Activated CD8-positive, alpha-beta memory T cell treated with anti-CD3 and anti-CD28 coated beads for 48 hours (primary cell): ENCODE data around the gene ATF7IP2.
"Not testable (repeated sequence)": the region's sequence is repeated elsewhere in the genome, so short reads cannot be mapped to it uniquely, and the experiment has no call there.

Source experiments
- DNase-seq, 3 experiments: peaks; one replicate each; pipeline ENCODE4 v3.0.0-alpha.2; 2020; ENCODE audit warnings: low read depth in 2 of 3, low spot score in 2 of 3

The ATF7IP2 gene

DNA sequence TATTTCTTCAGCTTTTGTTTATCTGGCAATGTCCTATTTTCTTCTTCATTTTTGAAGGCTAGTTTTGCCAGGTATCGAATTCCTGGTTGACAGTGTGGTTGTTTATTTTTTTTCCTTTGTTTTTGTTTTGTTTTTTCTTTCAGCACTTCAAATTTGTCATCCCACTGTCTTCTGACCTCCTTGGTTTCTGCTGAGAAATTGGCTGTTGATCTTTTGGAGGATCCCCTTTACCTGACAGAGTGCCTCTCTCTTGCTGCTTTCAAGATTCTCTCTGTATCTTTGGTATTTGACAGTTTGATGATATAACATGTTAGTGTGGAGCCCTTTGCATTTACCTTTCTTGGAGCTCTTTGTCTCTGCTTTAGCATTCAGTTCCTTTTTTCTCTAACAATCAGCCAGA, 9.6 kb upstream of the ATF7IP2 start:
- no peak for DNase-seq

DNA sequence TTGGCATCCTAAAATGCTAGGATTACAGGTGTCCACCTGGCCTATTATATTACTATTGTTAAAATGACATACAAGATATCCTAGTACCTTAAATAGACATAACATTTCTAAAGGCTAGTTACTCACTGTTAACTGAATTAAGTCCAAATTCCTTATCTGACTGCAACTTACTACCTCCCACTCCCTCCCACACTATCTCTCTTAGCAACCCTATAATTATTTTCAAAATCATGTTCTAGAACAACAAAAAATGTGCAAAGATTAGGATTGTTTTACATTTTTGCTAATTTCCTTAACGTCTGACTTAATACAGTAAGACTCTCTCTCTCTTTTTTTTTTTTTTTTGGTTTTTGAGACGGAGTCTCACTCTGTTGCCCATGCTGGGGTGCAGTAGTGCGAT, 2.2 kb upstream of the ATF7IP2 start:
- no peak for DNase-seq

DNA sequence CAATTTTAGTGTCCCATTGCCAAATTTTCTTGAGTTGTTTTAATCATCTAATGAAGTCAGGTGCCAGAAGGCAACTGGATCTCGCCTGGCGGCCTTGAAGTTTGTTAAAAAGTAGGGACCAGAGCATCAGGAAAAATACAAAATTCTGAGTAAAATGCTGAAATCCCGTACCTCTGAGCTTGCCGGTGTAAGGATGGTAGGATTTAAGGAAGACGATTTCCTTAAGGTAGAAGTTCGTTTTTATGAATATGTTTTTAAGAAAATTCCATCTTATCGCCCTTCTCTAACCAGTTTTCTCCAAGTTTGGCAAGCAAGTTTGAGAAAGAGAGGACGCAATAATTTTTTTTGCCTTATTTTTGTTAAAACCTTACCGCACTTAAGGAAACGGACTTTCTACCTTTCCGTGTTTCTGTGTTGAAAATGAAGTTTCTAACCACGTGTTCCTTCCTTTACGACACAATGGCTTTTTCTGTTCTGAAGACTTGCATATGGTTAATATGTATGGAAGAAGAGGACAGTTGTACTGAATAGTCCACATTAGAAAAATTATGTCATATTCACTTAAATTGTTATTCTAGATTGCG, 748 bp downstream of the ATF7IP2 start:
- no peak for DNase-seq

DNA sequence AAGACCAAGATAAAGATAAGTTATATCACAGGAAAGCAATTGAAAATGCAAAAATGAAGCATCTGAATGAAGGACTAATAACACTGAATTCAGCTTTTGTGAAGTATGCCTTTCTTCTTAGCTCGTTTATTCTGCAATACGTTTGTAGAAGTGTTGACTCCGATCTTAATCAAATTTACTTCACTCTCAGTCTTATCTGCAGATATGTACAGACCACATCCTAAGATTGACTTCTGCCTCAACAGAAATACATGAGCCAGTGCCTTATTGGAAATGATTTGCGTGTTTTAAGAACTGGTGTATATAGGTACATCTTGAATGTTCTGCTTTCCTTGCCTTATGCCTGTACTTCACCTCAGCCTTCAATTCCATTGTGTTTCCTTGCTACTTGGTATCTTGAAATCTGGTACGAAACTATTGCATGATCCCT, 1.3 kb downstream of the ATF7IP2 start:
- no peak for DNase-seq

DNA sequence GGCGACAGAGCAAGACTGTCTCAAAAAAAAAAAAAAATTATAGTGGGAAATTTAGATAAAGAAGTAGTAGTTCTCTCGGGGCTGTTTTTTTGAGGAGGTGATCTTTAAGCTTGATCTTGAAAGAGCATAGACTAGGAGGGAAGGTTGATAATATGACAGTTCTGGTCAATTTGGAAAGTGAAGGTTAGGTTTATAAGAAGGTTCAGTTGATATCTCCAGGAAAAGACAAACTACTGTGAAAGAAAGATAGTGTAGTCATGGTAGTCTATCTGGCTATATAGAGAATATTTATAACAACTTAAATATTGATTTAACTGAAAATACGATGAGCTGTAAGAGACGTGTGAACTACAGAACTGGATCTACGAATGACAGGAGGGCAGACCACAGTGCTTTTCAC, 3.1 kb downstream of the ATF7IP2 start:
- DNase-seq: no peak

DNA sequence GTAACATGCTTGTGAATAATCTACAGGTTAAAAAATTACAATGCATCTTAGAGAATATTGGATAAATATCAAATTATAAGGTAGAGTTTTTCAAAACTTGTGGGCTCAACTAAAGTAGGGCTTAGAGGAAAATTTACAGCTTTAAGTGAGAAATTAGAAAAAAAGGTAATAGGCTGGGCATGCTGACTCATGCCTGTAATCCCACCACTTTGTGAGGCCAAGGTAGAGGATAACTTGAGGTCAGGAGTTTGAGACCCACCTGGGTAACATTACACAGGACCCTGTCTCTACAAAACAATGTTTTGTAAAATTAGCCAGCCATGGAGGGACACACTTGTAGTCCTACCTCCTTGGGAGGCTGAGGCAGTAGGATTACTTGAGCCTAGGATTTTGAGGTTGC, 4.5 kb downstream of the ATF7IP2 start:
- no peak for DNase-seq

DNA sequence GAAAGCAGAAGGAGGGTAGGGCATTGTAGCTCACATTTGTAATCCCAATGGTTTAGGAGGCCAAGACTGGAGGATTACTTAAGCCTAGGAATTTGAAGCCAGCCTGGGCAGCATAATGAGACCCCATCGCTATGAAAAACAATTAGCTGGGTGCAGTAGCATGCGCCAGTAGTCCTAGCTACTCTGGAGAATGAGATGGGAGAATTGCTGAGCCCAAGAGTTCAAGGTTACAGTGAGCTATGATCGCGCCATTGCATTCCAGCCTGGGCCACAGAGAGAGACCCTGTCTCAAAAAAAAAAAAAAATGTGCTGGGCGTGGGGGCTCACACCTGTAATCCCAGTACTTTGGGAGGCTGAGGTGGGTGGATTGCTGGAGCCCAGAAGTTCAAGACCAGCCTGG, 5.0 kb downstream of the ATF7IP2 start:
- no peak for DNase-seq

DNA sequence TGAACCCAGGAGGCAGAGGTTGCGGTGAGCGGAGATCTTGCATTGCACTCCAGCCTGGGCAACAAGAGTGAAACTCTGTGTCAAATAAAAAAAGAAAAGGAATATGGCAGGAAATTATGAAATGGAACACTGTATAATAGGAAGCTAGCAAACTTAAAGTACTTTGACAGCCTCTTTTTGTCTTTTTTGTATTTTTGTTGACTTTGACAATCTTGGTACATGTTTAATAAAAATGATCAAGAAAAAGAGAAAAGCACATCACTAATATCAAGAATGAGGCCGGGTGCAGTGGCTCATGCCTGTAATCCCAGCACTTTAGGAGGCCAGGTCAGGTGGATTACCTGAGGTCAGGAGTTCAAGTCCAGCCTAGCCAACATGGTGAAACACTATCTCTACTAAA, 5.5 kb downstream of the ATF7IP2 start:
- no peak for DNase-seq

DNA sequence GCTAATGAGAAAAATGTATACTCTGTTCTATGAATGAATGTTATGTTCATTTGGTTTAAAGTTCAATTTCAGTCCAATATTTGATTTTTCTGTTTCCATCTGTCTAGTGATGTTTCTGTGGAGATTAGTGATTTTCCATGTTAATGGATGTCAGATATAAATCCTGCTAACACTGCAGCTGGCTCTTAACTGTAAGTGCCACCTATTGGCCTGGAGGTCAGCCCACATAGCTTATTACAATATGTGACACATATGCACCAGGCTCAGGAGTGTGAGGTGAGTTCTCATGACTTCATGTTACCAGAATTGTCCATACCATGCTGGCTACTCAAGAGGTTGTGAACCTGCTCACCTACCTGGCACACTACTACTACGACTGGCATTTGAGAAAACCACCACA, 17.1 kb downstream of the ATF7IP2 start:
- no peak for DNase-seq

DNA sequence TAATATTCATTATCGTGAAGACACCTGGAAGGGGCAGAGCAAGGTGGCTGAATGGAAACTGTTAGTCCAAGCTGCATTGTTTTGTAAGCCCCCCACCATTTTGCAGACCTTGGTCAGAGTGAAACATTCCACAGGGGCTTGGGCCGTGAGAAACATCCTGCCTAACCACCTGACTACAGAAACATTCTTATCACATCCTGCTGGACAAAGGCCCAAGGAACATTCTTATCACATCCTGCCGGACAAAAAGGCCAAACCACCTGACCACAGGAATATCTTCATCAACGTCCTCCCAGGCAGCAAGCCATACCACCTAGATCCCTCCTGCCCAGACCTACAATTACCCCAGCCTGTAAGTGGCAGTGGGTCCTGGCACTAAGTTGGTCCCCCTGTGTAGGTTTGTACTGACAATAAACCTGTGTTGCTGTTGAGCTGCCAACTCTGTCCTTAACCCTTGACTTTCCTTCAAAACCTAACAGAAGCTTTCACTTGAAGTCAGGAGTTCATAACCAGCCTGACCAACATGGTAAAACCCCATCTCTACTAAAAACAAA, 19.6 kb downstream of the ATF7IP2 start:
- no peak for DNase-seq

DNA sequence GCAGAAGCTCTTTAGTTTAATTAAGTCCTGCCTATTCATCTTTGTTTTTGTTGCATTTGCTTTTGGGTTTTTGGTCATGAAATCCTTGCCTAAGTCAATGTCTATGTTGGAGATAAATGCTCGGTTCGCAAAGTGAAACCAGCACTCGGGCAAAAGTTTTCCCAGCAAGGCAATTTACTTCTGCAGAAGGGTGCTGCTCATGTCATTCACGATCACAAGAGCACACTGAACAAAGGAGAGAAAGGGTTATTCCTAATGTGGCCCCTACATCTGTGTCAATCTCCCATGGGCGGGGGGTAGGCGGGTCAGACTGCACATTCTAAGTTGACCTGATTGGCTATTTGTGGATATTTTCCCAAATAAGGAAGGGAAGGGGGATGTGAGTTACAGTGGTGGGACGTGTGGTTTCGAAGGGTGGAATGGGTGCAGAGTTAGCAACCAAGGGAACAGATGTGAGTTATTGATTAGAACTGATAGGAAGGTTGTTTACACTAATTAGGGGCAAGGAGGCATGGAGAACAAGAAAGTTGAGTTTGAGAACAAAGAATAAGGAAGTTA, 23.0 kb downstream of the ATF7IP2 start:
- no peak for DNase-seq

DNA sequence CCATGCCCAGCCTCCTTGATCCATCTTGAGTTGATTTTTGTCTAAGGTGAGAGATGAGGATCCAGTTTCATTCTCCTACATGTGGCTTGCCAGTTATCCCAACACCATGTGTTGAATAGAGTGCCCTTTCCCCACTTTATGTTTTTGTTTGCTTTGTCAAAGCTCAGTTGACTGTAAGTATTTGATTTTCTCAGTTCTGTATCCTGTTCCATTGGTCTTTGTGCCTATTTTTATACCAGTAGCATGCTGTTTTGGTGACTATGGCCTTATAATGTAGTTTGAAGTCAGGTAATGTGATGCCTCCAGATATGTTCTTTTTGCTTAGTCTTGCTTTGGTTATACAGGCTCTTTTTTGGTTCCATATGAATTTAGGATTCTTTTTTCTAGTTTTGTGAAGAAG, 23.9 kb downstream of the ATF7IP2 start:
- not testable (repeated sequence) for DNase-seq

DNA sequence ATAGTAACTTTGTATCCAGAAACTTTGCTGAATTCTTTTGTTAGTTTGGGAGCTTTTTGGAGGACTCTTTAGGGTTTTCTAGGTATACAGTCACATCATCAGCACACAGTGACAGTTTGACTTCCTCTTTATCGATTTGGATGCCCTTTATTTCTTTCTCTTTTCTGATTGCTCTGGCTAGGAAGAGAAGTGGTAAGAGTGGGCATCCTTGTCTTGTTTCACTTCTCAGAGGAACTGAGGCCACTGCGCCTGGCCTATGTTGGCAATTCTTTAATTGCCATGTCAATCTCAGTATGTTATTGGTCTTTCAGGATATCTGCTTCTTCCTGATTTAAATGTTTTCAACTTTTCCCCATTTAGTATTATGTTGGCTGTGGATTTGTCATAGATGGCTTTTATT, 24.6 kb downstream of the ATF7IP2 start:
- DNase-seq: no peak

DNA sequence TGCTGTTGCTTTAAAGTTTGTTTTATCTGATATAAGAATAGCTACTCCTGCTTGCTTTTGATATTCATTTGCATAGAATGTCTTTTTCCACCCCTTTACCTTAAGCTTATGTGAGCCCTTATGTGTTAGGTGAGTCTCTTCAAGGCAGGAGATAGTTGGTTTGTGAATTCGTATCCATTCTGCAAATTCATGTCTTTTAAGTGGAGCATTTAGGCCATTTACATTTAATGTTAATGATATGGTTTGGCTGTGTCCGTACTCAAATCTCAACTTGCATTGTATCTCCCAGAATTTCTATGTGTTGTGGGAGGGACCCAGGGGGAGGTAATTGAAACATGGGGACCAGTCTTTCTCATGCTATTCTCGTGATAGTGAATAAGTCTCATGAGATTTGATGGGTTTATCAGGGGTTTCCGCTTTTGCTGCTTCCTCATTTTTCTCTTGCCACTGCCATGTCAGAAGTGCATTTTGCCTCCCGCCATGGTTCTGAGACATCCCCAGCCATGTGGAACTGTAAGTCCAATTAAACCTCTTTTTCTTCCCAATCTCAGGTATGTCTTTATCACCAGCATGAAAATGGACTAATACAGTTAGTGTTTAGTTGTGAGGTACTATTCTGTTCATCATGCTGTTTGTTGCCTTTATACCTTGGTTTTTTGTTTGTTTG, 27.2 kb downstream of the ATF7IP2 start:
- DNase-seq: no peak

DNA sequence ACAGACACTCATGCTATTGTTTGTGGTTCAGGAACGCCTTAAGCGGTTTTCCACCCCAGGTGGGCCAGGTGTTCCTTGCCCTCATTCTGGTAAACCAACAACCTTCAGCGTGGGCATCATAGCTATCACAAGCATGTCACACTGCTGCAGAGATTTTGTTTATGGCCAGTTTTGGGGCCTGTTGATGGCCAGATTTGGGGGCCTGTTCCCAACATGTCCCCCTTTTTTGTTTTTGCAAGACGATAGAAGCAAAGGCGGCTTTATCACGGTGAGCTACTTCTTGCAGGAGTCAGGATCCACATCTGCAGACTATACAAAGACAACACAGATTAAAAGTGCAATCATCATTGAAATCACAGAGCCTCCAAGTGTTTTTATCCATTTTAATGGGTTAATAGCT, 32.3 kb downstream of the ATF7IP2 start:
- not testable (repeated sequence) for DNase-seq

DNA sequence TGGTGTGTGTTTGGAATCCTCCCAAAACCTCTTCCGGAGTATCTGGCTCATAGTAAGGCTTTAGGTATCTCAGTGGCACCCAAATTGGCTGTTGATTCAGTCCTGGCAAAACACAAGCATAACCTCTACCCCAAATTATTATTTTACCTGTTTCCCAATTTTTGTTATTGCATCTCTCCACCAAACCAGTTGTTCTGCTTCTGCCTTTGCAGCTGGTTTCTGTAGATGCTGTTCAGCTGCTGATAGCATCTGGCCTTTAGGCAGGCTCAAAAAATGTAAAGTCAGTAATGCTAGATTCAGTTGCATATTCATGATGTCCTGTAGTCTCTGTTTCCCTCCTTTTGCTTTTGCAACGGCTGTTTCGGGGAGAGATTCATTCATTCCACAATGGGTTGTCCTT, 33.8 kb downstream of the ATF7IP2 start:
- DNase-seq: no peak

DNA sequence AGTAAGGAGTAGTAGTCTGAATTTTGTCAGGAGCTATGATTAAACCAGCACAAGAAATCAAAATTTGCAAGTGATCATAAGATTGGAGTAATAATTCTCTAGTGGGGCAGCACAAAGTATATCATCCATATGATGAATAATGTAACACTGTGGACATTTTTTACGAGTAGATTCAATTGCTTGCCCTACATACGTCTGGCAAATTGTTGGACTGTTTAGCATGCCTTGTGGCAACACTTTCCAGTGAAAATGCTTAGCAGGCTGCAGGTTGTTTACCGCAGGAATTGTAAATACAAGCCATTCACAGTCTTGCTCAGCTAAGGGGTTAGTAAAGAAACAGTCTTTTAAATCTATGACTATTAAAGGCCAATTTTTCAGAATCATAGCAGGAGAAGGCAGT, 35.7 kb downstream of the ATF7IP2 start:
- no peak for DNase-seq

DNA sequence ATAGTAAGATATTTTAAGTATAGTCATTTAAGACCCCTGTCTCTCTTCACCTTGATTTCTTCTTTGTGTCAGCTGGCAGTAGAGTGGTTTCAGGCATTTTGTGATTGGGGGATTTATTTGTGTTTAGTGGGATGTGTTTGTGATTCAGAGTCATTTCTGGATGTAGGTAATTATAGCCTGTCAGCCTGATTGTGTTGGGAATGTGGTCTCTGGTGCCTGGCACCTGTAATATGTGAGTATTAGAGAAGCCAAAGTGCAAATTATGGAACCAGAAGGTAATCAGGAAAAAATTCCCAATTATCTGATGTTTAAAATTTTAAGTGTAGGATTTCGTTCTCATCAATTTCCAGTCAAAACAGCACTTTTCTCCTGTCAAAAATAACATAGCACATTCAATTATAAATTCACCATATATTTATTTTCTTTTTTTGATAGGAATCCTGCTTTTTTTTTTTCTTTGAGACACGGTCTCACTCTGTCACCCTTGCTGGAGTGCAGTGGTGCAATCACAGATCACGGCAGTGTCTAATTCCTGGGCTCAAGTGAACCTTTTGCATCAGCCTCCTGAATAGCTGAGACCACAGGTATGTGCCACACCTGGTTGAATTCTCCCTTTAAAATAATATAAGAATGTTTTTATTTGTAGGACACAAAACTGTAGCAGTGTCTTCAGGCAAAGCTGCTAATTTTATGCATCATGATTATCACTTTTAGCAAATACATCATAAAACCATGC, 42.7 kb downstream of the ATF7IP2 start:
- no peak for DNase-seq

DNA sequence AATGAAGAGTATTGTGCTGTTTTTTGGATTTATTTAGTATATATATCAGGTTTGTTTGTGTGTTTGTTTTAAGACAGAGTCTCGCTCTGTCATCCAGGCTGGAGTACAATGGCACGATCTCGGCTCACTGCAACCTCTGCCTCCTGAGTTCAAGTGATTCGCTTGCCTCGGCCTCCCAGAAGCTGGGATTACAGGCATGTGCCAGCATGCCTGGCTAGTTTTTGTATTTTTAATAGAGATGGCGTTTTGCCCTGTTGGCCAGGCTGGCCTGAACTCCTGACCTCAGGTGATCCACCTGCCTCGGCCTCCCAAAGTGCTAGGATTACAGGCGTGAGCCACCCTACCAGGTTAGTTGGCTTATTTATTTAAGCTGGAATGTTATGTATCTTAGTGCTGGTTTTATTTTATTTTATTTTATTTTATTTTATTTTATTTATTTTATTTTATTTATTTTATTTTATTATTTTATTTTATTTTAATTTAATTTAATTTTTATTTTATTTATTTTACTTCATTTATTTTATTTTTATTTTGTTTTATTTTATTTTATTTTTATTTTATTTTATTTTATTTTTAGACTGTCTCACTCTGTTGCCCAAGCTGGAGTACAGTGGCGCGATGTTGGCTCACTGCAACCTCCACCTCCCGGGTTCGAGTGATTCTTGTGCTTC, 43.6 kb downstream of the ATF7IP2 start:
- DNase-seq: not testable (repeated sequence)

DNA sequence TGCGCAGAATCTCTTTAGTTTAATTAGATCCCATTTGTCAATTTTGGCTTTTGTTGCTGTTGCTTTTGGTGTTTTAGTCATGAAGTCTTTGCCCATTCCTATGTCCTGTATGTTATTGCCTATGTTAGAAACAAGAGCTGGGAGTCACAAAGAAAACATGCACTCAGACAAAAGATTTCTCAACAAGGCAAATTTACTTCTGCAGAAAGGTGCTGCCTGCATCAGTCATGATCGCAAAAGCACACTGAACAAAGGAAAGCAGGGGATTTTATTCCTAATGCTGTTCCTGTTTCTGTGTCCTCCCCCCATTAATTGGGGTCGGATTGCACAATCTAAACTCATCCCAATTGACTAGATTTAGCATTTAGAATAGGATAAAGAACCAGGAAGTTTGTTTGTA, 55.9 kb downstream of the ATF7IP2 start:
- no peak for DNase-seq

DNA sequence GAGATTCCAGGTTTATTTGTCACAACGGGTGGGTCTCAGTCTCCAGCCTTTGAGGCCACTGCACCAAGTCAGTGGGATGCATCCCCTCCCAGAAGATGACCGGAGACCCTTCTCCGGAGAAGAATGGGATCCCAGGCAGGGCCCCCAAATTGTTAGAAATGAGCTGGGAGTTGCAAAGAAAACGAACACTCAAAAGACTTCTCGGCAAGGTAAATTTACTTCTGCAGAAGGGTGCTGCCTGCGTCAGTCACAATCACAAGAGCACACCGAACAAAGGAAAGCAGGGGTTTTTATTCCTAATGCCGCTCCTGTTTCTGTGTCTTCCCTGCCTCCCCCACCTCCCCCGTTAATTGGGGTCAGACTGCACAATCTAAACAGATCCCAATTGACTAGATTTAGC, 61.4 kb downstream of the ATF7IP2 start:
- no peak for DNase-seq
